Glomerular visceral epithelial cell (primary cell): ENCODE data around the gene HIVEP2.

Experiments
- DNase-seq: peaks from one replicate; pipeline ENCODE4 v3.0.0-alpha.2; 2016; ENCODE audit errors: extremely low spot score

The HIVEP2 gene

GRCh38 chr6:142706210-142706609 is 238.8 kb downstream of the HIVEP2 start:
- no peak for DNase-seq

DNA sequence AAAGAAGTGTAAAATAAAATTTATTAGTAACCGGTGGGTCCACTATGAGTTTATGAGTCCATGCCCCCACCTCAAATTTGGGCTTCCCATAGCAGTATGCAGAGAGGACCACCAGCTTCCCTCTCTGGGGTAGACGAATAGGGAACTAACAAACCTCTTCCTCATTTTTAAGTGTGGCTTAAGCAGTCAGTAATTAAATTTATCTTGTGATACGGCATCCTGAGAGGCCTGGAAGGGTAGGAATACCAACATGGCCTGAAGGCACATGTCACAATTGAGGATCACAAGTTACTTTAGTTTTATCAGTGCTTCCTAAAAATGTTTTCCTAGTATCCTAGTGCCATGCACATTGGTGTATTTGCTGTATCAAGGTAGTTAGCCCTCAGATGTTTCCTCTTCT is 239.9 kb downstream of the HIVEP2 start:
- DNase-seq = no peak

- no peak for DNase-seq
Measured at GRCh38 chr6:142702501-142703460, 242.2 kb downstream of the HIVEP2 start.
